Heart left ventricle (tissue), 16 donors: ENCODE measurements around the gene FAM161A. TPM values are rescaled to one million over a fixed set of nuclear protein-coding genes. Genes with fewer than 3 reads are reported as not detected.
"Not testable (repeated sequence)": the region's sequence is repeated elsewhere in the genome, so short reads cannot be mapped to it uniquely, and the experiment has no call there.

Experiments used
- ATAC-seq, 4 donors: fragments of 200-7000 bp; cut with Tn5 transposase; one replicate each; pipeline ENCODE4 v1.9.1; 2020 to 2022; ENCODE audit warnings: moderate library complexity in 4 of 4, mild to moderate bottlenecking in 3 of 4, moderate number of reproducible peaks in 1 of 4
- DNase-seq, 5 donors: peaks; one replicate each; pipeline ENCODE4 v3.0.0-alpha.2; 2020
- H3K27ac ChIP-seq, 12 donors: fragments of 200-600 bp; sonication (generic) in 4 of 12; one replicate each; pipeline versions ENCODE4 v1.5.0 to v1.8.0; 2016 to 2022; ENCODE audit warnings: mild to moderate bottlenecking in 2 of 12
- H3K27me3 ChIP-seq, 9 donors: fragments of 200-600 bp; sonication (generic) in 2 of 9; one replicate each; pipeline versions ENCODE4 v1.5.1 to v1.8.0; 2016 to 2022; ENCODE audit warnings: mild to moderate bottlenecking in 3 of 9
- H3K36me3 ChIP-seq, 9 donors: fragments of 200-600 bp; sonication (generic) in 2 of 9; one replicate each; pipeline versions ENCODE4 v1.5.0 to v1.8.0; 2018 to 2022; ENCODE audit warnings: mild to moderate bottlenecking in 2 of 9
- H3K4me1 ChIP-seq, 12 donors: fragments of 200-600 bp; sonication (generic) in 4 of 12; one replicate each; pipeline versions ENCODE4 v1.5.0 to v1.8.0; 2016 to 2022; ENCODE audit warnings: mild to moderate bottlenecking in 3 of 12
- H3K4me3 ChIP-seq, 12 donors: fragments of 200-600 bp; sonication (generic) in 4 of 12; one replicate each; pipeline versions ENCODE4 v1.5.0 to v1.8.0; 2017 to 2022; ENCODE audit warnings: mild to moderate bottlenecking in 9 of 12, moderate library complexity in 4 of 12
- H3K9me3 ChIP-seq, 12 donors: fragments of 200-600 bp; sonication (generic) in 4 of 12; one replicate each; pipeline versions ENCODE4 v1.5.0 to v1.8.0; 2016 to 2022; ENCODE audit warnings: mild to moderate bottlenecking in 1 of 12
- POLR2A ChIP-seq, 2 donors: fragments of 450-650 bp; IDR thresholded peaks; one replicate each; pipeline ENCODE4 v1.6.1; 2017; ENCODE audit warnings: antibody characterized with exemption in 2 of 2, mild to moderate bottlenecking in 2 of 2, moderate library complexity in 2 of 2
- WGBS, 4 donors: extraction: QIAGEN DNeasy Blood & Tissue Kit in 2 of 4; methylation state at CpG; one replicate each; pipeline versions ENCODE4 v1.1.5 to v1.1.7; 2013 to 2018; 5-methylcytosine and 5-hydroxymethylcytosine counted together
- intact Hi-C, 10 donors: fragments of 100-400 bp; cut with DNase I; formaldehyde crosslinking; loops; one replicate each; pipeline versions ENCODE4 v1.11.1 to v1.14.2; 2022
- polyA plus RNA-seq, 2 donors: library from polyadenylated mRNA; stranded (reverse); fragments of 200-250 nt; gene quantifications; one replicate each; pipeline ENCODE4 v1.2.3, GENCODE V29; 2013
- total RNA-seq, 9 donors: library from RNA; depleted of rRNA in 2 of 9; stranded (reverse); fragments of >200 nt in 2 of 9; fragmentation: NEBNext Ultra II Directional in 3 of 9; extraction: Animal tissue kit (Norgen Biotek cat#: 25700) in 3 of 9; gene quantifications; one replicate each; pipeline versions ENCODE4 v1.1.0 to v1.2.4, GENCODE V29; 2016 to 2023
- TF ChIP-seq, protein P1 (sequence below), 12 donors: fragments of 200-600 bp; sonication (generic) in 4 of 12; IDR thresholded peaks; one replicate each; pipeline versions ENCODE4 v1.5.0 to v1.8.0; 2018 to 2022; ENCODE audit warnings: antibody characterized with exemption in 12 of 12, mild to moderate bottlenecking in 5 of 12
- donor health status: ischemic (EF 13 %, LVEDD 7.1; RV severe dilation, severe dysfunction).
- donor health status: healthy with polysubstance abuse.
- donor health status: DM: no; HTN: yes; CAD: no.
- donor health status: DM: no; HTN: no; CAD: no.
- donor health status: ischemic (EF 25% LVEDD 6.9; RV normal size, moderate dysfunction).
- donor health status: ischemic (EF 25% LVEDD 5.7; RV mildly dilated, moderate dysfunction).
- donor health status: healthy.
- donor health status: DM: yes; HTN: yes; CAD: no.
- donor health status: ischemic (EF 35%, LVEDD 5.7; RV mildly dilated, moderate dysfunction).
- donor health status: nonischemic (EF 11% LVEDD 7.7; RV severe dilation, severe dysfunction).
- donor health status: DM: yes; HTN: yes; CAD: no.
- donor health status: PGD.
- donor health status: ischemic (EF 29% LVEDD 5.4; RV normal size, mild dysfunction).
- donor health status: nonischemic (EF 23%, LVEDD 6.1; RV moderate dilation, normal function).

Gene FAM161A
- total and polyA plus RNA-seq, 11 donors: 0.56 to 4.4 (median 2.3) TPM

DNA sequence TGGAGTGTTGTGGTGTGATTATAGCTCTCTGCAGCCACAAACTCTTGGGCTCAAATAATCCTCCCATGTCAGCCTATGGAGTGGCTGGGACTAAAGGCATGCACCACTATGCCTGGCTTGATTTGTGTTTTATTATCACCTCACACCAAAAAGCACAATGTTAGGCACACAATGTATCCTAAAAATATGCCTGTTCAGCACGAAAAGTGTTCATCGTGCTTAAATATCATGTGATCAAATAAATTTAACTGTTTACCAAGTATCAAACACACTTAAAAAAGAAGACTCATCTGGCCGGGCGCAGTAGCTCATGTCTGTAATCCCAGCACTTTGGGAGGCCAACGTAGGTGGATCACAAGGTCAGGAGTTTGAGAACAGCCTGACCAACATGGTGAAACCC, 29.0 kb upstream of the FAM161A start:
- H3K36me3 ChIP-seq: peaks cover 0 to 87% (median 74%) of the 10 kb centered on the region in 9 donors
- H3K27me3 ChIP-seq: no peaks in the 10 kb centered on the region
- intact Hi-C loops: loop anchor here in 1 of 10 donors (10.0 kb wide), 1 partner anchor 378 kb away; no protein-coding TSS in a partner anchor
- DNase-seq (no peak), ATAC-seq (no peak)
- peaks cover under 1 to 23% (median 14%) of the 10 kb centered on the region in 12 donors for H3K4me1 ChIP-seq
- WGBS, 4 donors: 86 to 92% (median 91%) methylated on average over 5 of the region's 5 CpGs
- H3K4me3 ChIP-seq: no peak overlapping the region
- no peak for TF ChIP-seq POLR2A (IDR thresholded peaks at IDR 0.05)
- TF ChIP-seq, protein P1, sequence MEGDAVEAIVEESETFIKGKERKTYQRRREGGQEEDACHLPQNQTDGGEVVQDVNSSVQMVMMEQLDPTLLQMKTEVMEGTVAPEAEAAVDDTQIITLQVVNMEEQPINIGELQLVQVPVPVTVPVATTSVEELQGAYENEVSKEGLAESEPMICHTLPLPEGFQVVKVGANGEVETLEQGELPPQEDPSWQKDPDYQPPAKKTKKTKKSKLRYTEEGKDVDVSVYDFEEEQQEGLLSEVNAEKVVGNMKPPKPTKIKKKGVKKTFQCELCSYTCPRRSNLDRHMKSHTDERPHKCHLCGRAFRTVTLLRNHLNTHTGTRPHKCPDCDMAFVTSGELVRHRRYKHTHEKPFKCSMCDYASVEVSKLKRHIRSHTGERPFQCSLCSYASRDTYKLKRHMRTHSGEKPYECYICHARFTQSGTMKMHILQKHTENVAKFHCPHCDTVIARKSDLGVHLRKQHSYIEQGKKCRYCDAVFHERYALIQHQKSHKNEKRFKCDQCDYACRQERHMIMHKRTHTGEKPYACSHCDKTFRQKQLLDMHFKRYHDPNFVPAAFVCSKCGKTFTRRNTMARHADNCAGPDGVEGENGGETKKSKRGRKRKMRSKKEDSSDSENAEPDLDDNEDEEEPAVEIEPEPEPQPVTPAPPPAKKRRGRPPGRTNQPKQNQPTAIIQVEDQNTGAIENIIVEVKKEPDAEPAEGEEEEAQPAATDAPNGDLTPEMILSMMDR (IDR thresholded peaks at IDR 0.05): no peak
- H3K9me3 ChIP-seq: no peaks in the 10 kb centered on the region
- no peak overlapping the region for H3K27ac ChIP-seq

DNA sequence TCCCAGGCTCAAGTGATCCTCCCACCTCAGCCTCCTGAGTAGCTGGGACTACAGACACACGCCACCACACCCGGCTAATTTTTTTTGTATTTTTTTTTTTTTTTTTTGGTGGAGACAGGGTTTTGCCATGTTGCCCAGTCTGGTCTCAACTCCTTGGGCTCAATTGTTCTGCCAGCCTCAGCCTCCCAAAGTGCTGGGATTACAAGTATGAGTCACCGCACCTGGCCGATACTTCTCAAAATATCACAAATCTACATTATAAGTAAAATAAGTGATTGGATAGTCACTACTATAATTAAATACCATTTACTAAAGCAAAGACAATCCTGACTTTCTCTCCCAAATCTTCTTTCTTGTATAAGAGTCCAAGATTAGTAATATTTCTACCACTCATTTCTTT, 25.5 kb upstream of the FAM161A start:
- WGBS, 4 donors: 94 to 97% (median 96%) methylated on average over 4 of the region's 4 CpGs
- DNase-seq, H3K27me3 ChIP-seq, intact Hi-C loops, H3K4me3 ChIP-seq, H3K4me1 ChIP-seq, ATAC-seq, H3K9me3 ChIP-seq, H3K27ac ChIP-seq: not testable (repeated sequence)
- peaks cover 0 to 100% (median 99%) of the 10 kb centered on the region in 9 donors for H3K36me3 ChIP-seq

DNA sequence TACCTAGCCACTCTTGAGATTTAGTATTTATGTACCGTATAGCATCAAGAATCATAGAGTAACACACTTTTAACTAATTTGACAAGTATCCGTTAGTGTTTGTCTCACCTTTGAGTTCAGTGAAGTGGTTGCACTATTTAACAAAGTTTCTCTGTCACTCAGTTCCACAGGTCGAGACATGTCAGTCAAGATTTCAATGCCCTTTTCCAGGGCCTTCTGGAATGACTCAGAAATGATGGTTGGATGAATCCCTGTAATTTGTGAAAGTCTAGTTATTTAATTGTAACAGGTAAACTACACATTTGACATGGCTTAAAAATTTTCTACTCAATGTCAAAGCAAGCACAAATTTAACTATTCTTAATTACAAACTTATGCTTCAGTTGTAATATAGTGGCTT, 24.9 kb upstream of the FAM161A start:
- Histone ChIP-seq H3K4me1 (no peaks in the 10 kb centered on the region), H3K36me3 (peaks cover 0 to 100% (median 99%) of the 10 kb centered on the region in 9 donors), H3K4me3 (no peak overlapping the region), H3K27ac (no peak overlapping the region), H3K27me3 (no peaks in the 10 kb centered on the region), H3K9me3 (no peaks in the 10 kb centered on the region)
- intact Hi-C loops: no loop called here
- DNase-seq (no peak), ATAC-seq (no peak)
- 94 to 97% (median 96%) methylated on average over 3 of the region's 3 CpGs for WGBS, 4 donors
- TF ChIP-seq, protein P1 (IDR thresholded peaks at IDR 0.05): no peak
- no peak for TF ChIP-seq POLR2A (IDR thresholded peaks at IDR 0.05)

DNA sequence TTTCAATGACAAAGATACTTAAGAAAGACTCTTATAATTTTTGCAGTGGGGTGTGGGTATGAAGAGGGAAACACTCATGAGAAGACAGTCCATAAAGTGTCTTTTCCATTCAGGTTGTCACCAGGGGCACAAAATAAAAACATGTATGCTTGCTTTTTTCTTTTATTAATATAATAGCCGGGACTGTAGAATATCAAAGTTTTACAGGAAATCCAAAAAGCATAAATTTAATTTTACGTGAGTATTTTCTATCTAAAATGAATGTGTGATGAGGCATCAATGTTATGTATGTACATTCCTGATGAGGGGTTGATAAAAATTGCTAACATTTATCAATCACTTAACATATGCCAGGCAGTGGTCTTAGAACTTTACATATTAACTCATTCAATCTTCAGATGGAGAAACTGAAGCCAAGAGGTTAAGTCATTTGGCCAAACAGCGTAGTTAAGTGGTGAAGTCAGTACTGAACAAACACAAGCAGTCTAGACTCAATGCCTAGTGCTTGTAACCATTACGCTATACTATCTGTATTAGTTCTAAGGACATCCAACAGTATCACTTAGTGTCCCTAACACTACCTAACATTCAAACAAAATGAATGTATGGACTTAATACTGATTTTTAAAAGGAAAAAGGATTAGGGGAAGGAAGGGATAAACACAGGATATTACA, 23.8 kb upstream of the FAM161A start:
- peaks cover 0 to 100% (median 100%) of the 10 kb centered on the region in 9 donors for H3K36me3 ChIP-seq
- intact Hi-C loops: no loop called here
- no peaks in the 10 kb centered on the region for H3K4me1 ChIP-seq
- TF ChIP-seq POLR2A (IDR thresholded peaks at IDR 0.05): no peak
- TF ChIP-seq, protein P1 (IDR thresholded peaks at IDR 0.05): no peak
- no peaks in the 10 kb centered on the region for H3K27me3 ChIP-seq
- no peak overlapping the region for H3K4me3 ChIP-seq
- no peak for ATAC-seq
- no peaks in the 10 kb centered on the region for H3K9me3 ChIP-seq
- 95 to 98% (median 96%) methylated on average over 4 of the region's 4 CpGs for WGBS, 4 donors
- DNase-seq: no peak
- H3K27ac ChIP-seq: no peak overlapping the region

DNA sequence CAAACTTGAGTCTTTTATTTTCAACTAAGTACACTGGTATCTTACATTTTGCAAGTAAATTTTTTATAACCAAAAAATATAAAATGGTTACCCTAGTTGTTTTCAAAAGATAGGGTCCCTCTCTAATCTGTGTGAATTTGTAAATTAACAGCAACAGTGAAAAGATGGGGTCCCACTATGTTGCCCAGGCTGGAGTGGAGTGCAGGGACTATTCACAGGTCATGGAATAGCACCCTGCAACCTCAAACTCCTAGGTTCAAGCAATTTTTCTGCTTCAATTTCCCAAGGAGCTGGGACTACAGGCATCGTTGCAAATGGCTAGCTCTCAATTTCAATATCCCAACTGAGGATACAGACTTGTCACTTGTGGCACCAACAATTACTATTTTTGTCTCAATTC, 22.5 kb upstream of the FAM161A start:
- DNase-seq: no peak
- Histone ChIP-seq H3K36me3 (peaks cover 0 to 100% (median 100%) of the 10 kb centered on the region in 9 donors), H3K4me3 (no peak overlapping the region), H3K9me3 (no peaks in the 10 kb centered on the region), H3K27ac (no peak overlapping the region), H3K4me1 (no peaks in the 10 kb centered on the region), H3K27me3 (no peaks in the 10 kb centered on the region)
- 89 to 98% (median 93%) methylated on average over 1 of the region's 1 CpG for WGBS, 4 donors
- no peak for ATAC-seq
- TF ChIP-seq, protein P1 (IDR thresholded peaks at IDR 0.05): no peak
- intact Hi-C loops: no loop called here

DNA sequence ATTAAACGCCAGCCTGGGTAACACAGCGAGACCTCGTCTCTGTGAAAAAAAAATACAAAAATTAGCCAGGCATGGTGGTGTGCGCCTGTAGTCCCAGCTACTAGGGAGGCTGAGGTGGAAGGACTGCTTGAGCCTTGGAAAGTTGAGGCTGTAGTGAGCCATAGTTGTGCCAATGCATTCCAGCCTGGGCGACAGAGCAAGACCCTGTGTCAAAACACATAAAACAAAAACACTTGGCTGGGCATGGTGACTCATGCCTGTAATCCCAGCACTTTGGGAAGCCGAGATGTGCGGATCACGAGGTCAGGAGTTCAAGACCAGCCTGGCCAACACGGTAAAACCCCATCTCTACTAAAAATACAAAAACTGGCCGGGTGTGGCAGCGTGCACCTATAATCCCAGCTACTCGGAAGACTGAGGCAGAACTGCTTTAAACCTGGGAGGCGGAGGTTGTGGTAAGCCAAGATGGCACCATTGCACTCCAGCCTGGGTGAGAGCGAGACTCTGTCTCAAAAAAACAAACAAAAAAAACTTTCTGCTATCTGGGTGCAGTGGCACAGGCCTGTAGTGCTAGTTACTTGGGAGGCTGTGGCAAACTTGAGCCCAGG, 12.7 kb upstream of the FAM161A start:
- H3K27me3 ChIP-seq, H3K4me1 ChIP-seq, H3K27ac ChIP-seq, H3K4me3 ChIP-seq, DNase-seq, ATAC-seq, intact Hi-C loops: not testable (repeated sequence)
- Histone ChIP-seq H3K36me3 (peaks cover 0 to 81% (median 75%) of the 10 kb centered on the region in 9 donors), H3K9me3 (peaks cover 0 to 12% (median 0%) of the 10 kb centered on the region in 12 donors)
- WGBS, 4 donors: 95 to 98% (median 97%) methylated on average over 14 of the region's 14 CpGs
